ENCODE data around the gene RGS2.

RGS2 gene

DNA sequence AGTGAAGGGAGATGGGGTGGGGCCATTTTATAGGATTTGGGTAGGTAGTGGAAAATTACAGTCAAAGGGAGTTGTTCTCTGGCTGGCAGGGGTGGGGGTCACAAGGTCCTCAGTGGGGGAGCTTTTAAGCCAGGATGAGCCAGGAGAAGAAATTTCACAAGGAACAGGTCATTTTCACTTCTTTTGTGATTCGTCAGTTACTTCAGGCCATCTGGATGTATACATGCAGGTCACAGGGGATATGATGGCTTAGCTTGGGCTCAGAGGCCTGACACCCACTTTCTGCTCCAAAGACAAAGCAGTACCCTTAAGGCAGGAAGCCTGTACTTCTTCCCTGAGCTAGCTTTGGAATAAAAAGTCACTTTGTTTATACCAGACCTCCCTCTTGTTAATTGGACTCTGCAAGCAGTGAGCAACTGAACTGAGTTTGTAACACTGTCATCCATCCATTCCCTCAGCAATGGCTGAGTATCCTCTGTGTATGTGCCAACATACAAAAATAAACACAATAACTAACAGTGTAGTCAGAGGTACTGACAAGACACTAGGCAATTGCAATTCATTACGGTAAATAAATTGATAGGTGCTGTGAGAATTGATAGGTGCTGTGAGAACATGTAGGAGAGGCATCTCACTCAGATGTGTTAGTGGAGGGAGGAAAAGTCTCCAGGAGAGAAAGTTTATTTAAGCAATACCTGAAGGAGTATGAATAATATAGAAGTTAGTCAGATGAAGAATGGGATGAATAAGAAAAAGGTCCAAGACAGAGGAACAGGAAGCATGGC lies 14.7 kb upstream of the RGS2 start:
- Histone ChIP-seq H3K27me3 (ENCODE audit: control insufficient read depth in 1 of 2, insufficient read depth in 2 of 2, low read length in 2 of 2) (no peaks in the 10 kb centered on the region), H3K4me1 (ENCODE audit: control insufficient read depth in 1 of 2, insufficient read depth in 2 of 2, low read length in 2 of 2) (no peaks in the 10 kb centered on the region), H3K9ac (ENCODE audit: low read depth in 1 of 2, low read length in 2 of 2) (no peak overlapping the region), H3K4me3 (ENCODE audit: low read depth in 1 of 2, low read length in 2 of 2) (no peak overlapping the region), H3K36me3 (ENCODE audit: control insufficient read depth in 1 of 2, insufficient read depth in 2 of 2, low read length in 2 of 2) (no peaks in the 10 kb centered on the region), H3K27ac (ENCODE audit: low read depth, low read length) (no peak overlapping the region), H3K9me3 (ENCODE audit: control insufficient read depth in 1 of 2, low read length in 2 of 2) (no peaks in the 10 kb centered on the region)

DNA sequence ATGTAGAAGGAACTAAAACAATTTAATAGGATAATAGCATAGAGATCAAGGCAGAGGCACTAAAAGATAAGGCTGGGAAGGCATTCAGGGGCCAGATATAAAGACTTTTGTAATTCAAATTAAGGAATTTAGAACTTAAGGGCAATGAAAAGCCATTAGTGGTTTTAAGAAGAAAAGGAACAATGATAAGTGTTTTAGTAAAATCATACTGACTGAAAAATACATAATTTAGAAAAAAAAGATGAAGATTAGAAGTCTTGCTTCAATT lies 14.1 kb upstream of the RGS2 start:
- H3K27ac ChIP-seq (ENCODE audit: low read depth, low read length), result no peak overlapping the region

DNA sequence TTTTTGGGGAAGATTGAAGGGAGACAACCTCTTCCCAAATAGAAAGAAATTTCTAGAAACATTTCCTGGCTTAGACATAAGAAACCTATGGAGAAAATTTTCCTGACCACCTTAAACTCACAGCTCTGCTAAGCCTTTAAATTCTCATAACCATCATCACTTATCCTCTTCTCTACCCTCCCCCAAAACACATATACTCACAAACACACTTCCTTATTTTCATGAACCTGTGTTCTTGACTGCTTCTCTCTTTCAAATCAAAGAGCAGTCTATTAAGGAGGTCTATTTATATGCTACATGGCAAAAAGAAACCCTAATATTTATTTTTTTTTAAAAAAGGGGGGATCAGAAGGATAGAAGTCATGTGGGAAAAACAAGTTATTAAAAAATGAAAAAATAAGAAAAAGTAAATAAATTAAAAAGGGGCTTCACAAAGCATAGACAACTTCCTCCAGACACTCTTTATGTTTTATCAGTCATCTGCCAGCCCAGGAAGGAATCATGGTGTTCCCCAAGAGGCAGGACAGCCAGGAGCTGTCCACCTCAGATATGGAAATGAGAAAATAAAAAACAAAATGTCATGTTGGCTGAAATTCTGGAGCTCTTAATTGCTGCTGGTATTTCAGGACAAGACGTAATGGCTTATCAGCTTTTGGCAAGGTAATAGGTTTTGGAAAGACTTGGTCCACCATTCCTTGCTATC lies 12.8 kb upstream of the RGS2 start:
- Histone ChIP-seq H3K9ac (ENCODE audit: low read depth in 1 of 2, low read length in 2 of 2) (no peak overlapping the region), H3K9me3 (ENCODE audit: control insufficient read depth in 1 of 2, low read length in 2 of 2) (no peaks in the 10 kb centered on the region), H3K36me3 (ENCODE audit: control insufficient read depth in 1 of 2, insufficient read depth in 2 of 2, low read length in 2 of 2) (no peaks in the 10 kb centered on the region), H3K27ac (ENCODE audit: low read depth, low read length) (no peak overlapping the region), H3K4me3 (ENCODE audit: low read depth in 1 of 2, low read length in 2 of 2) (no peak overlapping the region), H3K4me1 (ENCODE audit: control insufficient read depth in 1 of 2, insufficient read depth in 2 of 2, low read length in 2 of 2) (no peaks in the 10 kb centered on the region), H3K27me3 (ENCODE audit: control insufficient read depth in 1 of 2, insufficient read depth in 2 of 2, low read length in 2 of 2) (no peaks in the 10 kb centered on the region)

More for the DNA sequence above, 14.1 kb upstream of the RGS2 start:
- no peak overlapping the region for H3K4me3 ChIP-seq (ENCODE audit: low read depth in 1 of 2, low read length in 2 of 2)
- H3K4me1 ChIP-seq (ENCODE audit: control insufficient read depth in 1 of 2, insufficient read depth in 2 of 2, low read length in 2 of 2), result no peaks in the 10 kb centered on the region
- H3K36me3 ChIP-seq (ENCODE audit: control insufficient read depth in 1 of 2, insufficient read depth in 2 of 2, low read length in 2 of 2), result no peaks in the 10 kb centered on the region
- H3K9ac ChIP-seq (ENCODE audit: low read depth in 1 of 2, low read length in 2 of 2), result no peak overlapping the region
- no peaks in the 10 kb centered on the region for H3K27me3 ChIP-seq (ENCODE audit: control insufficient read depth in 1 of 2, insufficient read depth in 2 of 2, low read length in 2 of 2)
- H3K9me3 ChIP-seq (ENCODE audit: control insufficient read depth in 1 of 2, low read length in 2 of 2), result no peaks in the 10 kb centered on the region

DNA sequence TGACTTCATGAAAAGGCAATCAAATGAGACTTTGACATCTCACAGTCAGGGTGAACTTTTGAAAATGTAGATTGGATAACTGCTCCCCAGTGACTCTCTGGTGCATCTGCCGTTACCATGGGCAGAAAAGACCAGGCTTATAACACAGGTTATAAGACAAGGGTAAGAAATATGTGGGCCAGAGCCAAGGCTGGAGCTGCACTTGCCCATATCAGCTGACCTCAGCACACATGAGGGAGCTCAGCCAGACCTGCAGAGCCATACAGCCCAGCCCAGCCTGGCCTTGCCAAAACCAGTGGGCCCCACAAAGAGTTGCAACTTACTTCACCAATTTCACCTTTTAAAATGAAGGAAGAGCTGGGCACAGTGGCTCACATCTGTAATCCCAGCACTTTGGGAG lies 11.7 kb upstream of the RGS2 start:
- H3K4me1 ChIP-seq (ENCODE audit: control insufficient read depth in 1 of 2, insufficient read depth in 2 of 2, low read length in 2 of 2), result no peaks in the 10 kb centered on the region
- no peaks in the 10 kb centered on the region for H3K36me3 ChIP-seq (ENCODE audit: control insufficient read depth in 1 of 2, insufficient read depth in 2 of 2, low read length in 2 of 2)
- no peak overlapping the region for H3K9ac ChIP-seq (ENCODE audit: low read depth in 1 of 2, low read length in 2 of 2)
- no peak overlapping the region for H3K4me3 ChIP-seq (ENCODE audit: low read depth in 1 of 2, low read length in 2 of 2)
- H3K27me3 ChIP-seq (ENCODE audit: control insufficient read depth in 1 of 2, insufficient read depth in 2 of 2, low read length in 2 of 2), result no peaks in the 10 kb centered on the region
- H3K27ac ChIP-seq (ENCODE audit: low read depth, low read length), result no peak overlapping the region
- H3K9me3 ChIP-seq (ENCODE audit: control insufficient read depth in 1 of 2, low read length in 2 of 2), result no peaks in the 10 kb centered on the region

DNA sequence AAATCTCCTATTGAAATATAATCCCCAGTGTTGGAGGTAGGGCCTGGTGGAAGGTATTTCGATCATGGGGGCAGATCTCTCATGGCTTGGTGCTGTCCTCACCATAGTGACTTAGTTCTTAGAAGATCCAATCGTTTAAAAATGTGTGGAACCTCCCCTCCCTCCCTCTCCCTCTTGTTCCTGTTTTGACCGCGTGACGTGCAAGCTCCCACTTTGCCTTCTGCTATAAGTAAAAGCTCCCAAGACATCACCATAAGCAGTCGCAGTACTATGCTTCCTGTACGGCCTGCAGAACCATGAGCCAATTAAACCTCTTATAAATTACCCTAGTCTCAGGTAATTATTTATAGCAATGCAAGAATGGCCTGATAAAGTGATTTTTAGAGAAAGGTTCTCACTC lies 10.9 kb upstream of the RGS2 start:
- Histone ChIP-seq H3K27ac (ENCODE audit: low read depth, low read length) (no peak overlapping the region), H3K9ac (ENCODE audit: low read depth in 1 of 2, low read length in 2 of 2) (no peak overlapping the region), H3K9me3 (ENCODE audit: control insufficient read depth in 1 of 2, low read length in 2 of 2) (no peaks in the 10 kb centered on the region), H3K4me1 (ENCODE audit: control insufficient read depth in 1 of 2, insufficient read depth in 2 of 2, low read length in 2 of 2) (no peaks in the 10 kb centered on the region), H3K27me3 (ENCODE audit: control insufficient read depth in 1 of 2, insufficient read depth in 2 of 2, low read length in 2 of 2) (no peaks in the 10 kb centered on the region), H3K36me3 (ENCODE audit: control insufficient read depth in 1 of 2, insufficient read depth in 2 of 2, low read length in 2 of 2) (no peaks in the 10 kb centered on the region), H3K4me3 (ENCODE audit: low read depth in 1 of 2, low read length in 2 of 2) (no peak overlapping the region)

DNA sequence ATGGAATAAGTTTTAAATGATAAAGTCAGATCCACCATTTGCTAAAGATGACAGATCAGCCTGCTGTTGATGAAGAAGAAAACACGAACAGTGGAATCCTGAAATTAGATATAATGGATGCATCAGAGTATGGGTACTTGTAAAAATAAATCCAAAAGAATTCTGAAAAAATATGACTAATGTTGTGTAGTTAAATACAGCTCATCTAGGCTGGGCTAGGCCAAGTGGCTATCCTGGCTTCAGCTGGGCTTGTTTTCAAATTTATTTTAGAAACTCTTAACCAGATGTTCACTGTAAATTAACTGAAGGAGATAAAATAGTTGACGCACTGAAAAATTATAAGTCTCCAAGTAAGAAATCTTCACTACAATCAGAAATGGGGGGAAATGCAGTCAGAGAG lies 7.4 kb upstream of the RGS2 start:
- H3K27ac ChIP-seq (ENCODE audit: low read depth, low read length), result no peak overlapping the region
- no peaks in the 10 kb centered on the region for H3K36me3 ChIP-seq (ENCODE audit: control insufficient read depth in 1 of 2, insufficient read depth in 2 of 2, low read length in 2 of 2)
- H3K9me3 ChIP-seq (ENCODE audit: control insufficient read depth in 1 of 2, low read length in 2 of 2), result no peaks in the 10 kb centered on the region
- H3K9ac ChIP-seq (ENCODE audit: low read depth in 1 of 2, low read length in 2 of 2), result no peak overlapping the region
- no peaks in the 10 kb centered on the region for H3K27me3 ChIP-seq (ENCODE audit: control insufficient read depth in 1 of 2, insufficient read depth in 2 of 2, low read length in 2 of 2)
- H3K4me3 ChIP-seq (ENCODE audit: low read depth in 1 of 2, low read length in 2 of 2), result no peak overlapping the region
- H3K4me1 ChIP-seq (ENCODE audit: control insufficient read depth in 1 of 2, insufficient read depth in 2 of 2, low read length in 2 of 2), result peaks cover 0 to 3% of the 10 kb centered on the region in 2 donors

DNA sequence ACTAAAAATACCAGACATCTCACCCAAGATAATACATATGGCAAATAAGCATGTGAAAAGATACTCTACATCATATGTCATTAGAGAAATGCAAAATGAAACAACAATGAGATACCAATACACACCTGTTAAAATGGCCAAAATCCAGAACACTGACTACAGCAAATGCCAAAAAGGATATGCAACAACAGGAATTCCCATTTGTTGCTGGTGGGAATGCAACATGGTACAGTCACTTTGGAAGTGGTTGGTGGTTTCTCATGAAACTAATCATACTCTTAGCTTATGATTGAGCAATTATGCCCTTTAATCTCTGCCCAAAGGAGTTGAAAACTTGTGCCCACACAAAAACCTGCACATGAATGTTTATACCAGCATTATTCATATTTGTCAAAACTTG lies 6.4 kb upstream of the RGS2 start:
- Histone ChIP-seq H3K27me3 (ENCODE audit: control insufficient read depth in 1 of 2, insufficient read depth in 2 of 2, low read length in 2 of 2) (no peaks in the 10 kb centered on the region), H3K4me1 (ENCODE audit: control insufficient read depth in 1 of 2, insufficient read depth in 2 of 2, low read length in 2 of 2) (peaks cover 7 to 12% of the 10 kb centered on the region in 2 donors), H3K27ac (ENCODE audit: low read depth, low read length) (no peak overlapping the region), H3K36me3 (ENCODE audit: control insufficient read depth in 1 of 2, insufficient read depth in 2 of 2, low read length in 2 of 2) (no peaks in the 10 kb centered on the region), H3K4me3 (ENCODE audit: low read depth in 1 of 2, low read length in 2 of 2) (no peak overlapping the region), H3K9me3 (ENCODE audit: control insufficient read depth in 1 of 2, low read length in 2 of 2) (no peaks in the 10 kb centered on the region), H3K9ac (ENCODE audit: low read depth in 1 of 2, low read length in 2 of 2) (no peak overlapping the region)

DNA sequence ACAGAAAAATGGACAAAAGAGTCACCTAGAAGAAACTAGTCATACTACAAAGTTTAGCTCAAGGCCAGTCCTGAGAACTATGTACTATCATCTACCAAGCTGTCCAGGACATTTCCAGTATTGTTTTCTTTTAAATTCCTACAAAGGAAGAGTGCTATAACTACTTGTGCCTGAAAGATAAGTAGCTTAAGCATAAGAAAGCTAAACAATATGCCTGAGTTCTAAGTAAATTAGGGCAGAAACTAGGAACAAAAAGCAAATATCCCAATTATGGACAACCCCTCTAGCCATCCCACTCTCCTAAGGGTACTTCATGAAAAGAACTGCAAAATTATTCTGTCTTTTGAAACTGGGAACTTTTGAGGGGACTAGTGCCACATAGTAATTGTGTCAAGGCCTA lies 5.3 kb upstream of the RGS2 start:
- Histone ChIP-seq H3K9ac (ENCODE audit: low read depth in 1 of 2, low read length in 2 of 2) (no peak overlapping the region), H3K36me3 (ENCODE audit: control insufficient read depth in 1 of 2, insufficient read depth in 2 of 2, low read length in 2 of 2) (no peaks in the 10 kb centered on the region), H3K27me3 (ENCODE audit: control insufficient read depth in 1 of 2, insufficient read depth in 2 of 2, low read length in 2 of 2) (no peaks in the 10 kb centered on the region), H3K4me1 (ENCODE audit: control insufficient read depth in 1 of 2, insufficient read depth in 2 of 2, low read length in 2 of 2) (peaks cover 13% of the 10 kb centered on the region in 2 donors), H3K27ac (ENCODE audit: low read depth, low read length) (no peak overlapping the region), H3K9me3 (ENCODE audit: control insufficient read depth in 1 of 2, low read length in 2 of 2) (no peaks in the 10 kb centered on the region), H3K4me3 (ENCODE audit: low read depth in 1 of 2, low read length in 2 of 2) (no peak overlapping the region)

DNA sequence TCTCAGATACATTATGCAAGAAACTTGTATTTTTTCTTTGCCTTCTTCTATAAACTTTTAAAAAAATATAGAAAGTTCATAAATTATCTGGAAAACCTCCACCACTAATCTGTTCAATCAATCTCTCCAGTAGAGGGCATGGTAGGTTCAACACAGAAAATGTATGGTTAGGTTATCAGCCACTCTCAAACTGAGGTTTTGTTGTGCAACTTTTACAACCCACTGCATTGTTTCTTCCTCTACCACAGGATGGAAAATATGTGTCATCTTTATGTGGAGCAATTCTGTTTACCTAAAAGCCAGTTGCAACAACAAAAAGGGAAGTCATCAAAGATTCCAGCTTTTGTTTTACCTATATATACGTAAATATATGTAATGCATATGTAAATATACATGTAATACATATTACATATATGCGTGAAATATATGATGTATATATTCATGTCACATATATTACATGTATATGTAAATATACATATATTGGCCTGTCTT lies 3.0 kb upstream of the RGS2 start:
- Histone ChIP-seq H3K4me3 (ENCODE audit: low read depth in 1 of 2, low read length in 2 of 2) (no peak overlapping the region), H3K36me3 (ENCODE audit: control insufficient read depth in 1 of 2, insufficient read depth in 2 of 2, low read length in 2 of 2) (peaks cover 4 to 12% of the 10 kb centered on the region in 2 donors), H3K27me3 (ENCODE audit: control insufficient read depth in 1 of 2, insufficient read depth in 2 of 2, low read length in 2 of 2) (no peaks in the 10 kb centered on the region), H3K9ac (ENCODE audit: low read depth in 1 of 2, low read length in 2 of 2) (no peak overlapping the region), H3K27ac (ENCODE audit: low read depth, low read length) (no peak overlapping the region), H3K9me3 (ENCODE audit: control insufficient read depth in 1 of 2, low read length in 2 of 2) (no peaks in the 10 kb centered on the region), H3K4me1 (ENCODE audit: control insufficient read depth in 1 of 2, insufficient read depth in 2 of 2, low read length in 2 of 2) (peaks cover 13 to 19% of the 10 kb centered on the region in 2 donors)

DNA sequence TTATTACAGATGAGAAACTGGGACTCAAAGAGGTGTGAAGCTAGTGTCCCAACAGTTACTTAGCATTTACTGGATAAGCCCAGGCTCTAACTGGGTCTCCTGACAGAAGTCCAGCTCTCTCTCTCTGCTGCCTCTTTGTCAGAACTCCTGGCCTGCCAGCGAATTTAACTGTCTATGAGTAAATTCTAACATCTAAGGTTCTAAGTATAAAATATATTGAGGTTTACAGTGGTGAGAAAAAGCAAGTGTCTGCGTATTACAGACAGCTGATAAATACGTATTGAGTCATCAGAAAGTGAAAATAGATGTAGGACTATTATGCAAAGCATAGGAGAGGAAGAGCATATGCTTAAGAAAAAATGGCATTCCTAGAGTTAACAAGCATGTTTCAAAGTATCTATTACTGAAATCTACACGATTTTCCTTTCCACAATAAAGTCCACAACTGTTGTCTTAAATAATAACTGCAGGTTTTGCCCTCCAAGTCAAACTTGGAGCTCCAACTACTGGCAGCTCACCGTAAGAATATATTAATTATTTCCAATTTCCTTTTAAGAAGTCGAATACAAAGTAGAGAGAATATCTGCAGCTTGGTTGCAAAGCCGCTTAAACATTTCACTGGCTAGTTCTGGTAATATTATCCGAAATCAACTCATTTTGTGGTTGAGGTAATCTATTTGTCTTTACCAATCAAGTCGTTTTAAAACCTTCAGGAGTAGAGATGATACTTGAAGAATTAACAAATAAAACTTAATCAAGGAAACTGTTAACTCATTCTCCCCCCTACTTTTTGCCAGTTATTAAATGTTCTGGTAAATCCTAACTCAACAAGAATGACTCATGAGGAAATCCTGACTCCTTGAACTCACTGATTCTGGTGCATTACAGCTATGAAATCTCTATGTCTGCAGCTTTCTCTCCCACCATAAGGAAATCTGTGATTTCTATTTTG lies 1.4 kb upstream of the RGS2 start:
- H3K36me3 ChIP-seq (ENCODE audit: control insufficient read depth in 1 of 2, insufficient read depth in 2 of 2, low read length in 2 of 2), result peaks cover 16 to 20% of the 10 kb centered on the region in 2 donors
- peak overlapping the region; percentile 84 for H3K27ac ChIP-seq (ENCODE audit: low read depth, low read length)
- peaks cover 19 to 27% of the 10 kb centered on the region in 2 donors for H3K4me1 ChIP-seq (ENCODE audit: control insufficient read depth in 1 of 2, insufficient read depth in 2 of 2, low read length in 2 of 2)
- no peaks in the 10 kb centered on the region for H3K27me3 ChIP-seq (ENCODE audit: control insufficient read depth in 1 of 2, insufficient read depth in 2 of 2, low read length in 2 of 2)
- no peaks in the 10 kb centered on the region for H3K9me3 ChIP-seq (ENCODE audit: control insufficient read depth in 1 of 2, low read length in 2 of 2)
- peak overlapping the region; percentile 93 to 100 for H3K4me3 ChIP-seq (ENCODE audit: low read depth in 1 of 2, low read length in 2 of 2)
- peak overlapping the region; percentile 91 to 95 for H3K9ac ChIP-seq (ENCODE audit: low read depth in 1 of 2, low read length in 2 of 2)
